SK-N-SH (cell line): ENCODE data around the gene OAS1.

ENCODE experiments used
- FOSL2 ChIP-seq: IDR thresholded peaks from 2 replicates; pipeline ENCODE4 v1.4.0; 2012; ENCODE audit warnings: low read depth, mild to moderate bottlenecking, moderate library complexity, borderline replicate concordance
- NFIC ChIP-seq: IDR thresholded peaks from 2 replicates; pipeline ENCODE4 v1.4.0; 2012; ENCODE audit warnings: borderline replicate concordance
- TAF1 ChIP-seq: IDR thresholded peaks from 2 replicates; pipeline ENCODE4 v1.6.1; 2012; ENCODE audit warnings: low read depth, mild to moderate bottlenecking, low read length, moderate library complexity, borderline replicate concordance
- TEAD4 ChIP-seq: IDR thresholded peaks from 2 replicates; pipeline ENCODE4 v1.4.0; 2012; ENCODE audit warnings: mild to moderate bottlenecking, borderline replicate concordance; ENCODE audit not compliant: insufficient read depth
- TF ChIP-seq, protein P1 (sequence below): fragments of 200-600 bp; sonication (generic); IDR thresholded peaks from 2 replicates; pipeline ENCODE4 v1.6.1; 2017; ENCODE audit warnings: antibody characterized with exemption, mild to moderate bottlenecking, moderate library complexity
- TF ChIP-seq, protein P2 (sequence below): IDR thresholded peaks from 2 replicates; pipeline ENCODE4 v1.4.0; 2012; ENCODE audit warnings: low read depth

DNA sequence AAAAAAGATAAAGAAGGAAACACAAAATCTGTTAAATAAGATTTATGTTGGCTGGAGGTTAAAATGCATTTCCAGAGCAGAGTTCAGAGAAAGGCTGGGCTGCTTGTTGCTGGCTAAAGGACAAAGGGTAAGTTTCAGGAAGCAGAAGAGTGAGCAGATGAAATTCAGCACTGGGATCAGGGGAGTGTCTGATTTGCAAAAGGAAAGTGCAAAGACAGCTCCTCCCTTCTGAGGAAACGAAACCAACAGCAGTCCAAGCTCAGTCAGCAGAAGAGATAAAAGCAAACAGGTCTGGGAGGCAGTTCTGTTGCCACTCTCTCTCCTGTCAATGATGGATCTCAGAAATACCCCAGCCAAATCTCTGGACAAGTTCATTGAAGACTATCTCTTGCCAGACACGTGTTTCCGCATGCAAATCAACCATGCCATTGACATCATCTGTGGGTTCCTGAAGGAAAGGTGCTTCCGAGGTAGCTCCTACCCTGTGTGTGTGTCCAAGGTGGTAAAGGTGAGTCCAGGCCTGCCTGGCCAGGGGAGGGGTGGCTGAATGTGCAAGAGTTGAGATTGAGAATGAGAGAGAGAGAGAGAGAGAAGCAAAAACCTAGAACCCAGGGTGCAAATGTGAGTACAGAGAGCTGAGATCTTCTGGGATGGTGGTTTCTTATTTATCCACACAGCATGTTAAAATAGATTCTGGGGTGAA is at the start of gene OAS1:
- TF ChIP-seq NFIC (no peak), TAF1 (no peak), FOSL2 (no peak), TEAD4 (no peak)
- TF ChIP-seq, protein P1, sequence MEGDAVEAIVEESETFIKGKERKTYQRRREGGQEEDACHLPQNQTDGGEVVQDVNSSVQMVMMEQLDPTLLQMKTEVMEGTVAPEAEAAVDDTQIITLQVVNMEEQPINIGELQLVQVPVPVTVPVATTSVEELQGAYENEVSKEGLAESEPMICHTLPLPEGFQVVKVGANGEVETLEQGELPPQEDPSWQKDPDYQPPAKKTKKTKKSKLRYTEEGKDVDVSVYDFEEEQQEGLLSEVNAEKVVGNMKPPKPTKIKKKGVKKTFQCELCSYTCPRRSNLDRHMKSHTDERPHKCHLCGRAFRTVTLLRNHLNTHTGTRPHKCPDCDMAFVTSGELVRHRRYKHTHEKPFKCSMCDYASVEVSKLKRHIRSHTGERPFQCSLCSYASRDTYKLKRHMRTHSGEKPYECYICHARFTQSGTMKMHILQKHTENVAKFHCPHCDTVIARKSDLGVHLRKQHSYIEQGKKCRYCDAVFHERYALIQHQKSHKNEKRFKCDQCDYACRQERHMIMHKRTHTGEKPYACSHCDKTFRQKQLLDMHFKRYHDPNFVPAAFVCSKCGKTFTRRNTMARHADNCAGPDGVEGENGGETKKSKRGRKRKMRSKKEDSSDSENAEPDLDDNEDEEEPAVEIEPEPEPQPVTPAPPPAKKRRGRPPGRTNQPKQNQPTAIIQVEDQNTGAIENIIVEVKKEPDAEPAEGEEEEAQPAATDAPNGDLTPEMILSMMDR: no peak
- TF ChIP-seq, protein P2, sequence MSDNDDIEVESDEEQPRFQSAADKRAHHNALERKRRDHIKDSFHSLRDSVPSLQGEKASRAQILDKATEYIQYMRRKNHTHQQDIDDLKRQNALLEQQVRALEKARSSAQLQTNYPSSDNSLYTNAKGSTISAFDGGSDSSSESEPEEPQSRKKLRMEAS: no peak
